ENCODE measurements around the gene CD300LB. TPM values are rescaled to one million over a fixed set of nuclear protein-coding genes. Genes with fewer than 3 reads are reported as not detected.

The CD300LB gene
- total and polyA plus RNA-seq, 12 donors = 0.14 to 1.7 (median 0.25) TPM; not detected in 5

DNA sequence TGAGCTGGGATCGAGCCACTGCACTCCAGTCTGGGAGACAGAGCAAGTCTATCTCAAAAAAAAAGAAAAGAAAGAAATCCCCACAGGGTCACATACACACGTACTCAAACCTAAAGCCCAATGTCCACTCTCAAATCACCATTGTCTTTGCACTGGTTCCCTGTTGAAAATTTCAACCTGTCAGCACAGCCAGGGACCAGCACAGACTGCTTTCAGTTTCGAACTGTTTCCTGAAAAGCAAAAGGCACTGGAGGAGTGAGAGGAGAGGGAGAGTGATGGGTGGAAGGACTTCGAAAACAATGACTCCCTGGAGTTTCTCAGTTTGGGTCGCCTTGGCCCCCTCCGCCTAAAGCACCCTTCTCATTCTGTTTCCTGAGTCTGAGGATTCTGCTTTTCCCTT, 23.6 kb upstream of the CD300LB start:
- H3K9me3 ChIP-seq = no peaks in the 10 kb centered on the region
- H3K36me3 ChIP-seq = no peaks in the 10 kb centered on the region
- 42 to 47% methylated on average over 6 of the region's 6 CpGs for WGBS, 2 donors
- DNase-seq (no peak), ATAC-seq (no peak)
- no peak overlapping the region for H3K27ac ChIP-seq
- peaks cover 0 to 35% (median 7%) of the 10 kb centered on the region in 7 donors for H3K27me3 ChIP-seq
- intact Hi-C loops (cut with DNase I) = no loop called here
- peaks cover 0 to 11% (median 0%) of the 10 kb centered on the region in 9 donors for H3K4me1 ChIP-seq
- H3K4me3 ChIP-seq = no peak overlapping the region
- TF ChIP-seq, protein P1, sequence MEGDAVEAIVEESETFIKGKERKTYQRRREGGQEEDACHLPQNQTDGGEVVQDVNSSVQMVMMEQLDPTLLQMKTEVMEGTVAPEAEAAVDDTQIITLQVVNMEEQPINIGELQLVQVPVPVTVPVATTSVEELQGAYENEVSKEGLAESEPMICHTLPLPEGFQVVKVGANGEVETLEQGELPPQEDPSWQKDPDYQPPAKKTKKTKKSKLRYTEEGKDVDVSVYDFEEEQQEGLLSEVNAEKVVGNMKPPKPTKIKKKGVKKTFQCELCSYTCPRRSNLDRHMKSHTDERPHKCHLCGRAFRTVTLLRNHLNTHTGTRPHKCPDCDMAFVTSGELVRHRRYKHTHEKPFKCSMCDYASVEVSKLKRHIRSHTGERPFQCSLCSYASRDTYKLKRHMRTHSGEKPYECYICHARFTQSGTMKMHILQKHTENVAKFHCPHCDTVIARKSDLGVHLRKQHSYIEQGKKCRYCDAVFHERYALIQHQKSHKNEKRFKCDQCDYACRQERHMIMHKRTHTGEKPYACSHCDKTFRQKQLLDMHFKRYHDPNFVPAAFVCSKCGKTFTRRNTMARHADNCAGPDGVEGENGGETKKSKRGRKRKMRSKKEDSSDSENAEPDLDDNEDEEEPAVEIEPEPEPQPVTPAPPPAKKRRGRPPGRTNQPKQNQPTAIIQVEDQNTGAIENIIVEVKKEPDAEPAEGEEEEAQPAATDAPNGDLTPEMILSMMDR (IDR thresholded peaks at IDR 0.05) = no peak

DNA sequence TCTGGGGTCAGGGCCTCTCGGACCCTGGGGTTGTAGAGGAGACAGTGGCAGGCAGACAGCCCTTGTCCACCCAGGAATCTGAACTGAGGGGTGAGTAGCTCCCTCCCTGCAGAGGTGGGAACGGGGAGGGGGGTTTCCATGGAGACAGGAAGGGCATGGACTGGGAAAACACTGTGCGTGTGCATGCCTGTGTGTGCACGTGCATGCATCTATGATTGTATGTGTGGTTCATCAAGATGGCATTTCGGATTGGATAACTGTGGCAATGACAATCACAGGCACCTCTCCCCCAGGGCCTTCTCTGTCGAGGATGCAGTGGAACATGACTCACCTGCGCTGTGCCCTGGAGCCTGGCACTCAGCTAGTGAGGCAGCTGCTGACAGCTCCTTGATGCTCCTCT, 20.8 kb upstream of the CD300LB start:
- intact Hi-C loops (cut with DNase I) = no loop called here
- Histone ChIP-seq H3K27ac (no peak overlapping the region), H3K4me1 (peaks cover 0 to 9% (median 0%) of the 10 kb centered on the region in 9 donors), H3K27me3 (peaks cover 0 to 26% (median 23%) of the 10 kb centered on the region in 7 donors), H3K36me3 (no peaks in the 10 kb centered on the region), H3K4me3 (no peak overlapping the region), H3K9me3 (no peaks in the 10 kb centered on the region)
- no peak for DNase-seq
- WGBS, 2 donors = 46 to 49% methylated on average over 7 of the region's 7 CpGs
- TF ChIP-seq, protein P1 (IDR thresholded peaks at IDR 0.05) = no peak
- no peak for ATAC-seq

DNA sequence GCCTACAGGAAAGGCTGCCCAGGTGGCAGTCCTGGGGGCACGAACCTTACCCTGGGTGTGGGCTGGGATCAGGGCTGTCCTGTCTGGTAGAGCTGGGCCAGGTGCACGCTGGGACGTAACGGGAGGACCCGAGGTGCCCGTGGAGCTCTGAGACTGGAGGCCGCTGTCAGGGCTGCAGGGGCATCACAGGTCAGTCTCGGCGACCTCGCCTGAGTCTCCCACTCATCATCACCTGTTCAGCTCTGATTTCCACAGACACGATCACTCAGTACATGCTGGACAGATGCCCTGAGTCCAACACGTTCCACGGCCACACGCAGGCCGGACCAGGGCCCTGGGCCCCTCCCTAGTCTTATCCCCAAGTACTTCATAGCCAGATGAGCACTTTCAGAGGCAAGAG, 19.3 kb upstream of the CD300LB start:
- Histone ChIP-seq H3K27ac (no peak overlapping the region), H3K27me3 (peaks cover 0 to 26% (median 23%) of the 10 kb centered on the region in 7 donors), H3K4me3 (no peak overlapping the region), H3K9me3 (no peaks in the 10 kb centered on the region), H3K4me1 (peaks cover 0 to 7% (median 0%) of the 10 kb centered on the region in 9 donors), H3K36me3 (no peaks in the 10 kb centered on the region)
- 76 to 77% methylated on average over 15 of the region's 15 CpGs for WGBS, 2 donors
- DNase-seq (no peak), ATAC-seq (no peak)
- intact Hi-C loops (cut with DNase I) = no loop called here
- TF ChIP-seq, protein P1 (IDR thresholded peaks at IDR 0.05) = no peak

DNA sequence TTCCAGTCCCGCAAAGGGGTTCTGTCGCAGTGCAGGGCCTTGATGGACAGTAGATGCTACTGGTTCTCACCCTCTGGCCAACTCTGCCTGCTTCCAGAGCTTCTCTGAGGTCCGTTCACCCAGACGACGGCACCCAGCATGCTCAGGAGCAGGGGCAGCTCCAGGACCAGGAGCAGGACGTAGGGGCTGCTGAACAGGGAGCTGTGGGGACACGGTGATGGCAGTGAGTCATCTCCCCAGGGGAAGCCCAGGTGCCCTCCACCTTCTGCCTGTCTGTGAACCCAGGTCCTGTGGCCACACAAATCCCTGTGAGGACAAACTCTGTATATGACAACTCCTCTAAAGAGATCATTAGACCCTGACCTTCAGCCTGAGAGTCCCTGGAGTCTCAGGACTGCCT, 18.1 kb upstream of the CD300LB start:
- Histone ChIP-seq H3K4me1 (no peaks in the 10 kb centered on the region), H3K27ac (no peak overlapping the region), H3K27me3 (peaks cover 0 to 26% (median 23%) of the 10 kb centered on the region in 7 donors), H3K36me3 (no peaks in the 10 kb centered on the region), H3K9me3 (no peaks in the 10 kb centered on the region), H3K4me3 (no peak overlapping the region)
- DNase-seq = no peak
- intact Hi-C loops (cut with DNase I) = no loop called here
- 80% methylated on average over 7 of the region's 7 CpGs for WGBS, 2 donors
- TF ChIP-seq, protein P1 (IDR thresholded peaks at IDR 0.05) = no peak
- ATAC-seq = no peak
